ENCODE data around the gene RHOBTB1. TPM values are rescaled to one million over a fixed set of nuclear protein-coding genes. Genes with fewer than 3 reads are reported as not detected.

RHOBTB1 gene
- total RNA-seq, 1 donor from 2014 or later: 0.24 TPM

DNA sequence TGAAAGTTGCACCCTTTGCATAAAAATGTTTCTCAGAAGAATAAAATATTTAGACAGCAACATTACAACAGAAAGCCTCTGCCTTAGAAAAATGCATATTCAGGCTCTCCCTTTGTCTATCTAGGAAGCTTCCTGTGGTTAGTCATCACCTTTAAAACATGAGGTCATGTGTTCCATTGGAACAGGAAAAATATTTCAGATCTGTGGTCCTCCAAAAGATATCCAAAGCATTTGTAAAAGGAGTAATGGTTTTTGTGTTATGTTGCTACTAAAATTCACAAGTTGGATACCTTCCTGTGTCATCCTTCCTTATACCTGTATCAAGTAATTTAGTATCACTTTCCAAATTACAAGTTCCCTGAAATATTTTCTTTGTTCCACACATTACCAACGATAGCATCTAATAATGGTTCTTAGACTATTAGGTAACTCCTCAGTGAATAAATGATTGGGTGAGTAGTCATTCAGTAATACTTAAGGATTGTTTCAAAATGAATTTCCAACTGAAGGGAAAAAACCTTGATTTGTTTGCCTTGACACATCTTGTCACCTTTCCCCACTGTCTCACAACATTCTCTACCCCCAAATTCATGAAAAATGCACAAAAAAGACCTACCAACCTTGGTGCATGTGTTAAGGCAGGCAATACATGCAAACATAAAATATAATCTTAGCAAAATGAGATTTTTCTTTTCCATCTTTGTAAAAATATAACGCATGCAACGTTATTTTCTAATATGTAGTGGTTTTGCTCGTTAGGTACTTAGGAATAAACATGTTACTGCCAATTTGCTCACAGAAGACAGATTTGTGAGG, 19.7 kb upstream of the RHOBTB1 start:
- intact Hi-C loops (cut with micrococcal nuclease): loop anchor here (1.0 to 10.0 kb wide), 8 partner anchors 80 to 851 kb away; no protein-coding TSS in a partner anchor
- H3K27me3 Mint-ChIP-seq: peaks cover 8% of the 10 kb centered on the region
- DNase-seq: no peak
- H3K4me1 Mint-ChIP-seq: peaks cover 22% of the 10 kb centered on the region
- H3K36me3 Mint-ChIP-seq (ENCODE audit: low read depth): no peaks in the 10 kb centered on the region
- CTCF ChIA-PET: interaction anchor here (1.0 to 1.4 kb wide), 4 partner anchors 14 to 147 kb away, joined by 4 to 10 read pairs (median 7); no protein-coding TSS in a partner anchor
- POLR2A ChIA-PET: no interaction called here
- no peak for ATAC-seq (ENCODE audit: low read depth)
- no peak overlapping the region for H3K27ac Mint-ChIP-seq
- TF ChIP-seq, protein P1, sequence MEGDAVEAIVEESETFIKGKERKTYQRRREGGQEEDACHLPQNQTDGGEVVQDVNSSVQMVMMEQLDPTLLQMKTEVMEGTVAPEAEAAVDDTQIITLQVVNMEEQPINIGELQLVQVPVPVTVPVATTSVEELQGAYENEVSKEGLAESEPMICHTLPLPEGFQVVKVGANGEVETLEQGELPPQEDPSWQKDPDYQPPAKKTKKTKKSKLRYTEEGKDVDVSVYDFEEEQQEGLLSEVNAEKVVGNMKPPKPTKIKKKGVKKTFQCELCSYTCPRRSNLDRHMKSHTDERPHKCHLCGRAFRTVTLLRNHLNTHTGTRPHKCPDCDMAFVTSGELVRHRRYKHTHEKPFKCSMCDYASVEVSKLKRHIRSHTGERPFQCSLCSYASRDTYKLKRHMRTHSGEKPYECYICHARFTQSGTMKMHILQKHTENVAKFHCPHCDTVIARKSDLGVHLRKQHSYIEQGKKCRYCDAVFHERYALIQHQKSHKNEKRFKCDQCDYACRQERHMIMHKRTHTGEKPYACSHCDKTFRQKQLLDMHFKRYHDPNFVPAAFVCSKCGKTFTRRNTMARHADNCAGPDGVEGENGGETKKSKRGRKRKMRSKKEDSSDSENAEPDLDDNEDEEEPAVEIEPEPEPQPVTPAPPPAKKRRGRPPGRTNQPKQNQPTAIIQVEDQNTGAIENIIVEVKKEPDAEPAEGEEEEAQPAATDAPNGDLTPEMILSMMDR (IDR thresholded peaks at IDR 0.05): no peak
- H3K4me3 Mint-ChIP-seq: no peak overlapping the region
- H3K9me3 Mint-ChIP-seq: no peaks in the 10 kb centered on the region

DNA sequence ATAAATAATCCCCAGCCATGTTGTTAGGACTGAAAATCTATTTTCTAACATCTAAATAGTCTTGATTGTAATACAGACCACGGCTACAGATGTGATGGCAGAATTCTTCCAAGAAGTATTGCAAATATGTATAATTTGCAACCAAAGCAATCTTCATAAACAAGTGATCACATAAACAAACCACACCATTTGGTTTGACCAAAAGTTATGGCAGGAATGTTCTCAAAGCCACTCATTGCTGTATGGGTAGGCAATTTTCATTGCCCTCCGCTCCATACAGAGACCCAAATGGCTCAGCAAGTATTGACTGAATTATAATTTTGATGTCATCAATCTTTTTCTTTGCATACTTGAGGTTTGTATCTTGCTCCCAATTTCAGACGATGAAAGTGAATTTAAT, 19.0 kb upstream of the RHOBTB1 start:
- DNase-seq (no peak), ATAC-seq (ENCODE audit: low read depth) (no peak)
- H3K27me3 Mint-ChIP-seq: peaks cover 6% of the 10 kb centered on the region
- intact Hi-C loops (cut with micrococcal nuclease): loop anchor here (5.0 to 10.0 kb wide), 4 partner anchors 174 to 851 kb away; no protein-coding TSS in a partner anchor
- POLR2A ChIA-PET: no interaction called here
- peaks cover 18% of the 10 kb centered on the region for H3K4me1 Mint-ChIP-seq
- TF ChIP-seq, protein P1 (IDR thresholded peaks at IDR 0.05): no peak
- no peaks in the 10 kb centered on the region for H3K9me3 Mint-ChIP-seq
- H3K36me3 Mint-ChIP-seq (ENCODE audit: low read depth): no peaks in the 10 kb centered on the region
- CTCF ChIA-PET: no interaction called here
- no peak overlapping the region for H3K27ac Mint-ChIP-seq
- H3K4me3 Mint-ChIP-seq: no peak overlapping the region

DNA sequence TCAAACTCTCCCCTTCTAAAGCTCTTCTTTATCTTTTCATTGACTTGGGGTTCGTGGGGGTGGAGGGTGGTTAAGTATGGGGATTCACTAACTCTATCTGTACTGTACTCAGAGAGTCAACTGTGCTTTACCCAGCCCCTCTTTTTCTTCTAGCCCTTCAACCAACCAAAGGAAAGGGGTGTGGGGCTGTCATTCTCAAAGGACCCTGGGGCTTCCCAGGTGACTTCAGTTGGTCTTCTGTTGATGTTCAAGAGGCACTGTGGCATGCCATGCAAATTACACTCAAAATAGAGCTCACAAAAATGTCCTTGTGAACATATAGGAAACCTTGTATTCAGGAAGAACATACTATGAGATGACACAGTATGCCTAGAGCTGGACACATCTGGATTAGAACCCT, 16.9 kb upstream of the RHOBTB1 start:
- TF ChIP-seq, protein P1 (IDR thresholded peaks at IDR 0.05): no peak
- intact Hi-C loops (cut with micrococcal nuclease): loop anchor here (1.0 to 10.0 kb wide), 5 partner anchors 18 to 849 kb away; no protein-coding TSS in a partner anchor
- Mint-ChIP-seq H3K36me3 (ENCODE audit: low read depth) (no peaks in the 10 kb centered on the region), H3K4me1 (peaks cover 16% of the 10 kb centered on the region), H3K27ac (no peak overlapping the region), H3K4me3 (peak overlapping the region; percentile 20), H3K9me3 (no peaks in the 10 kb centered on the region), H3K27me3 (peaks cover 5% of the 10 kb centered on the region)
- DNase-seq: no peak
- ChIA-PET CTCF (interaction anchor here (0.9 to 1.4 kb wide), 7 partner anchors 10 to 723 kb away, joined by 3 to 6 read pairs (median 3); no protein-coding TSS in a partner anchor), POLR2A (interaction anchor here (0.5 to 1.3 kb wide), 3 partner anchors 18 to 940 kb away, joined by 3 to 5 read pairs (median 4); no protein-coding TSS in a partner anchor)
- ATAC-seq (ENCODE audit: low read depth): peak; percentile 88

DNA sequence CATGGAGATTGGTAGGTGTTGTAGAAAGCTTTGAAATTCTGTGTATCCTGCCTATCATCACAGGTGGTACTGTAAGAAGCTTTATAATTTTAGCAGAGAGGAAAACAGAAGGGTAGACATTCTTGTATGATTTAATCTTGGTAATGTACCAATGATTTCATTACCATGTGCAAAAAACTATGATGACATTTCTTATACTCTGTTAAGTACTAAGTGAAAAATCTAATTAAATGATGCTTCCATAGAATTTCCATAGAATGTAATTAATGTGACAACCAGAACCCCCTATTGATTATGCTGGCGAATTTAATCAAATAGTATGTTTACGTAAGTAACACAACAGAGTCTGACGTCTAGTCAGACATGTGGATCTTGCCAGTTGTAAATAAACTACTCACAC, 16.0 kb upstream of the RHOBTB1 start:
- Mint-ChIP-seq H3K9me3 (no peaks in the 10 kb centered on the region), H3K4me3 (no peak overlapping the region), H3K27ac (no peak overlapping the region), H3K4me1 (peaks cover 16% of the 10 kb centered on the region), H3K27me3 (peaks cover 5% of the 10 kb centered on the region), H3K36me3 (ENCODE audit: low read depth) (no peaks in the 10 kb centered on the region)
- DNase-seq (no peak), ATAC-seq (ENCODE audit: low read depth) (no peak)
- POLR2A ChIA-PET: no interaction called here
- intact Hi-C loops (cut with micrococcal nuclease): loop anchor here (5.0 to 10.0 kb wide), 4 partner anchors 177 to 848 kb away; no protein-coding TSS in a partner anchor
- TF ChIP-seq, protein P1 (IDR thresholded peaks at IDR 0.05): no peak
- CTCF ChIA-PET: interaction anchor here (0.9 kb wide), 1 partner anchor 181 kb away, joined by 3 read pairs; no protein-coding TSS in a partner anchor

Measured in activated B cell treated with CpG ODN at 0.5 μM for 24 hours (primary cell).